ENCODE results near the gene CCR5AS.

Gene CCR5AS

GRCh38 chr3:46455231-46456115 is 48.6 kb upstream of the CCR5AS start:
- no peak overlapping the region for H3K4ac ChIP-seq (ENCODE audit: low read depth, low read length)
- TF ChIP-seq CTCF (conservative IDR thresholded peaks at IDR 0.05): no peak
- H2AFZ ChIP-seq (ENCODE audit: low read length): no peak overlapping the region
- no peak overlapping the region for H3T11ph ChIP-seq (ENCODE audit: low read length)
- no peak overlapping the region for H3K14ac ChIP-seq (ENCODE audit: insufficient read depth, low read length)
- no peak overlapping the region for H3K18ac ChIP-seq (ENCODE audit: insufficient read length, low read depth, low read length)
- no CpG with 5 or more reads among the region's 21 CpGs for WGBS (ENCODE audit: extremely low coverage, insufficient read length, low lambda C conversion rate)
- no peaks in the 10 kb centered on the region for H4K20me1 ChIP-seq (ENCODE audit: control insufficient read depth, insufficient read depth, insufficient read length)
- no peak overlapping the region for H2BK12ac ChIP-seq (ENCODE audit: insufficient read length, low read depth, low read length)
- H3K23ac ChIP-seq (ENCODE audit: insufficient read length, low read depth, low read length): no peak overlapping the region
- Mint-ChIP-seq H3K9me3 (peaks cover 0 to 3% of the 10 kb centered on the region in 2 experiments; a peak in 1 of 5 replicates), H3K4me3 (no peak overlapping the region), H3K27me3 (ENCODE audit: low read depth) (peaks cover 5% of the 10 kb centered on the region), H3K36me3 (ENCODE audit: insufficient read depth in 1 of 3, low read depth in 3 of 3) (no peaks in the 10 kb centered on the region), H3K4me1 (no peaks in the 10 kb centered on the region), H3K27ac (0 out of 7 replicates have a peak overlapping the region, but pooled peaks of 1 of the 3 experiments have one; percentile 34)
- no peaks in the 10 kb centered on the region for H3K9me3 ChIP-seq (ENCODE audit: control insufficient read depth, low read depth, low read length)
- no peak overlapping the region for H4K5ac ChIP-seq (ENCODE audit: insufficient read length, low read depth, low read length)
- H2BK120ac ChIP-seq (ENCODE audit: low read depth, low read length, poor library complexity, severe bottlenecking): no peak overlapping the region
- H3K9ac ChIP-seq (ENCODE audit: extremely low read depth, insufficient read length, low read length): no peak overlapping the region
- H2BK15ac ChIP-seq (ENCODE audit: low read depth, low read length): no peak overlapping the region
- H3K79me2 ChIP-seq (ENCODE audit: insufficient read depth, low read length): no peaks in the 10 kb centered on the region
- H2AK5ac ChIP-seq (ENCODE audit: insufficient read length, low read length): no peak overlapping the region
- no peak overlapping the region for H3K4me2 ChIP-seq (ENCODE audit: insufficient read depth, insufficient read length, low read length)
- no peak overlapping the region for H4K91ac ChIP-seq (ENCODE audit: insufficient read length, low read depth, low read length)
- no peak overlapping the region for H4K8ac ChIP-seq (replicated peaks; ENCODE audit: insufficient read length, low read depth, low read length)
- no peaks in the 10 kb centered on the region for H3K23me2 ChIP-seq (ENCODE audit: insufficient read length, low read depth, low read length, poor library complexity, severe bottlenecking)
- no peak overlapping the region for H2BK5ac ChIP-seq (ENCODE audit: insufficient read length, low read length)
- H3K27ac ChIP-seq (ENCODE audit: insufficient read length, low read depth, low read length): no peak overlapping the region
- no peak overlapping the region for H2BK20ac ChIP-seq (ENCODE audit: low read depth, low read length, poor library complexity, severe bottlenecking)
- no peak overlapping the region for H3K56ac ChIP-seq (ENCODE audit: insufficient read length, low read depth, low read length)
- no peaks in the 10 kb centered on the region for H3K27me3 ChIP-seq (ENCODE audit: insufficient read depth, low read length)
- H3K4me1 ChIP-seq (ENCODE audit: insufficient read depth, low read length): no peaks in the 10 kb centered on the region
- H3K79me1 ChIP-seq (ENCODE audit: insufficient read depth, low read depth, low read length, poor library complexity, severe bottlenecking): no peaks in the 10 kb centered on the region
- DNase-seq: peak; percentile 12
